Smooth muscle cell (in vitro differentiated cells): ENCODE data around the gene CREB5. TPM values are rescaled to one million over a fixed set of nuclear protein-coding genes. Genes with fewer than 3 reads are reported as not detected.
A peak's percentile ranks its signal among the peaks of the same experiment; 100 is the strongest.

Experiments
- DNase-seq: peaks from one replicate; lab custom pipeline; 2025; ENCODE audit not compliant: unreplicated experiment; lab: John Stamatoyannopoulos, UW
- H2AFZ ChIP-seq: fragments of 200-600 bp; sonication (generic); 2 replicates; pipeline ENCODE4 v1.6.0; 2016; ENCODE audit warnings: antibody characterized with exemption, low read depth, mild to moderate bottlenecking
- H3F3A ChIP-seq: fragments of 200-600 bp; sonication (generic); 2 replicates; pipeline ENCODE4 v1.6.0; 2017; ENCODE audit warnings: antibody characterized with exemption, low read depth
- H3K27ac ChIP-seq: fragments of 200-600 bp; sonication (generic); 2 replicates; pipeline ENCODE4 v1.5.1; 2016; ENCODE audit warnings: low read depth, mild to moderate bottlenecking
- H3K27me3 ChIP-seq: fragments of 200-600 bp; sonication (generic); 2 replicates; pipeline ENCODE4 v1.6.1; 2016; ENCODE audit warnings: low read depth, mild to moderate bottlenecking
- H3K36me3 ChIP-seq: fragments of 200-600 bp; sonication (generic); 2 replicates; pipeline ENCODE4 v1.5.1; 2016; ENCODE audit warnings: low read depth
- H3K4me1 ChIP-seq: fragments of 200-600 bp; sonication (generic); 2 replicates; pipeline ENCODE4 v1.5.1; 2016; ENCODE audit warnings: low read depth
- H3K4me2 ChIP-seq: fragments of 200-600 bp; sonication (generic); 2 replicates; pipeline ENCODE4 v1.6.0; 2016; ENCODE audit warnings: mild to moderate bottlenecking
- H3K4me3 ChIP-seq: fragments of 200-600 bp; sonication (generic); 2 replicates; pipeline ENCODE4 v1.5.1; 2016; ENCODE audit warnings: mild to moderate bottlenecking
- H3K79me2 ChIP-seq: fragments of 200-600 bp; sonication (generic); 2 replicates; pipeline ENCODE4 v1.6.0; 2016; ENCODE audit warnings: low read depth, mild to moderate bottlenecking
- H3K9ac ChIP-seq: fragments of 200-600 bp; sonication (generic); 2 replicates; pipeline ENCODE4 v1.6.0; 2016; ENCODE audit warnings: low read depth
- H3K9me3 ChIP-seq: fragments of 200-600 bp; sonication (generic); replicated peaks from 2 replicates; pipeline ENCODE4 v1.5.1; 2016; ENCODE audit warnings: low read depth
- H4K20me1 ChIP-seq: fragments of 200-600 bp; sonication (generic); 2 replicates; pipeline ENCODE4 v1.6.0; 2016; ENCODE audit warnings: low read depth
- WGBS: methylation state at CpG from one replicate; pipeline ENCODE4 v1.1.7; 2016; ENCODE audit warnings: low lambda C conversion rate; 5-methylcytosine and 5-hydroxymethylcytosine counted together
- polyA plus RNA-seq: library from polyadenylated mRNA; unstranded; fragments of >200 nt; fragmentation: Nextera tagmentation; extraction: Ambion mirVana; gene quantifications from 2 replicates; pipeline ENCODE4 v1.2.1, GENCODE V29; 2016
- total RNA-seq: library from RNA; depleted of rRNA; stranded (reverse); fragments of >200 nt; gene quantifications from 2 replicates; pipeline ENCODE4 v1.2.3, GENCODE V29; 2014
- TF ChIP-seq, protein P1 (sequence below): fragments of 200-600 bp; sonication (generic); IDR thresholded peaks from 2 replicates; pipeline ENCODE4 v1.5.1; 2017; ENCODE audit warnings: borderline replicate concordance, mild to moderate bottlenecking, antibody characterized with exemption; ENCODE audit not compliant: insufficient read depth, poor library complexity, severe bottlenecking

CREB5 gene
- total and polyA plus RNA-seq, 2 experiments from 2014 or later: 6.2 to 18.2 TPM

GRCh38 chr7:28627896-28628295 is 215.6 kb downstream of the CREB5 start:
- 80% methylated on average over 4 of the region's 4 CpGs for WGBS
- no peaks in the 10 kb centered on the region for H3K36me3 ChIP-seq
- H3K4me3 ChIP-seq: no peak overlapping the region
- no peaks in the 10 kb centered on the region for H3K9me3 ChIP-seq
- H2AFZ ChIP-seq: no peak overlapping the region
- peaks cover 6% of the 10 kb centered on the region for H3K27me3 ChIP-seq
- H3K4me2 ChIP-seq: no peak overlapping the region
- H4K20me1 ChIP-seq: no peaks in the 10 kb centered on the region
- no peak for DNase-seq
- no peaks in the 10 kb centered on the region for H3F3A ChIP-seq
- peaks cover 4% of the 10 kb centered on the region for H3K4me1 ChIP-seq
- H3K27ac ChIP-seq: no peak overlapping the region
- TF ChIP-seq, protein P1, sequence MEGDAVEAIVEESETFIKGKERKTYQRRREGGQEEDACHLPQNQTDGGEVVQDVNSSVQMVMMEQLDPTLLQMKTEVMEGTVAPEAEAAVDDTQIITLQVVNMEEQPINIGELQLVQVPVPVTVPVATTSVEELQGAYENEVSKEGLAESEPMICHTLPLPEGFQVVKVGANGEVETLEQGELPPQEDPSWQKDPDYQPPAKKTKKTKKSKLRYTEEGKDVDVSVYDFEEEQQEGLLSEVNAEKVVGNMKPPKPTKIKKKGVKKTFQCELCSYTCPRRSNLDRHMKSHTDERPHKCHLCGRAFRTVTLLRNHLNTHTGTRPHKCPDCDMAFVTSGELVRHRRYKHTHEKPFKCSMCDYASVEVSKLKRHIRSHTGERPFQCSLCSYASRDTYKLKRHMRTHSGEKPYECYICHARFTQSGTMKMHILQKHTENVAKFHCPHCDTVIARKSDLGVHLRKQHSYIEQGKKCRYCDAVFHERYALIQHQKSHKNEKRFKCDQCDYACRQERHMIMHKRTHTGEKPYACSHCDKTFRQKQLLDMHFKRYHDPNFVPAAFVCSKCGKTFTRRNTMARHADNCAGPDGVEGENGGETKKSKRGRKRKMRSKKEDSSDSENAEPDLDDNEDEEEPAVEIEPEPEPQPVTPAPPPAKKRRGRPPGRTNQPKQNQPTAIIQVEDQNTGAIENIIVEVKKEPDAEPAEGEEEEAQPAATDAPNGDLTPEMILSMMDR: no peak
- H3K9ac ChIP-seq: no peak overlapping the region
- H3K79me2 ChIP-seq: no peaks in the 10 kb centered on the region

- H3F3A ChIP-seq: no peaks in the 10 kb centered on the region
- H3K4me1 ChIP-seq: no peaks in the 10 kb centered on the region
- no peak overlapping the region for H3K4me3 ChIP-seq
- WGBS: 67% methylated on average over 4 of the region's 4 CpGs
- DNase-seq: no peak
- peaks cover 9% of the 10 kb centered on the region for H3K27me3 ChIP-seq
- no peaks in the 10 kb centered on the region for H3K79me2 ChIP-seq
- H3K36me3 ChIP-seq: no peaks in the 10 kb centered on the region
- peak overlapping the region; percentile 25 for H3K27ac ChIP-seq
- TF ChIP-seq, protein P1: no peak
- H3K9me3 ChIP-seq: no peaks in the 10 kb centered on the region
- H4K20me1 ChIP-seq: no peaks in the 10 kb centered on the region
- H3K9ac ChIP-seq: no peak overlapping the region
- H2AFZ ChIP-seq: no peak overlapping the region
- H3K4me2 ChIP-seq: no peak overlapping the region
These were observed 217.0 kb downstream of the CREB5 start for GRCh38 chr7:28629216-28629842.

GRCh38 chr7:28630350-28630749 is 218.0 kb downstream of the CREB5 start:
- H3K27ac ChIP-seq: no peak overlapping the region
- peaks cover 9% of the 10 kb centered on the region for H3K27me3 ChIP-seq
- no peaks in the 10 kb centered on the region for H3K36me3 ChIP-seq
- no peak overlapping the region for H3K9ac ChIP-seq
- no peaks in the 10 kb centered on the region for H3K79me2 ChIP-seq
- H3K4me2 ChIP-seq: no peak overlapping the region
- DNase-seq: no peak
- H3K9me3 ChIP-seq: no peaks in the 10 kb centered on the region
- TF ChIP-seq, protein P1: no peak
- WGBS: 92% methylated on average over 3 of the region's 3 CpGs
- no peak overlapping the region for H2AFZ ChIP-seq
- no peaks in the 10 kb centered on the region for H3F3A ChIP-seq
- no peaks in the 10 kb centered on the region for H3K4me1 ChIP-seq
- H4K20me1 ChIP-seq: no peaks in the 10 kb centered on the region
- H3K4me3 ChIP-seq: no peak overlapping the region

GRCh38 chr7:28631995-28632394 is 219.7 kb downstream of the CREB5 start:
- Histone ChIP-seq H3K4me1 (no peaks in the 10 kb centered on the region), H3K9ac (no peak overlapping the region), H3K27ac (no peak overlapping the region), H3K36me3 (no peaks in the 10 kb centered on the region), H3F3A (no peaks in the 10 kb centered on the region), H4K20me1 (no peaks in the 10 kb centered on the region), H3K4me2 (no peak overlapping the region), H3K79me2 (no peaks in the 10 kb centered on the region), H3K4me3 (no peak overlapping the region), H2AFZ (no peak overlapping the region), H3K27me3 (peaks cover 9% of the 10 kb centered on the region), H3K9me3 (no peaks in the 10 kb centered on the region)
- TF ChIP-seq, protein P1: no peak
- WGBS: 93% methylated on average over 2 of the region's 2 CpGs
- DNase-seq: no peak
